HL-60 (cell line): ENCODE measurements around the gene HOXC4.

Source experiments
- GABPA ChIP-seq: IDR thresholded peaks from 2 replicates; pipeline ENCODE4 v1.6.1; 2012; ENCODE audit warnings: low read depth
- POLR2AphosphoS5 ChIP-seq: IDR thresholded peaks from 2 replicates; pipeline ENCODE4 v1.6.1; 2012; ENCODE audit warnings: low read depth
- SPI1 ChIP-seq: IDR thresholded peaks from 2 replicates; pipeline ENCODE4 v1.6.1; 2012; ENCODE audit warnings: low read depth, mild to moderate bottlenecking, borderline replicate concordance
- TF ChIP-seq, protein P1 (sequence below): IDR thresholded peaks from 2 replicates; pipeline ENCODE4 v1.6.1; 2012; ENCODE audit warnings: low read depth; ENCODE audit not compliant: insufficient replicate concordance
- TF ChIP-seq, protein P2 (sequence below): IDR thresholded peaks from one replicate; pipeline ENCODE4 v1.5.1; 2011; ENCODE audit warnings: low read length, control low read depth, inconsistent platforms; ENCODE audit not compliant: insufficient read depth

DNA sequence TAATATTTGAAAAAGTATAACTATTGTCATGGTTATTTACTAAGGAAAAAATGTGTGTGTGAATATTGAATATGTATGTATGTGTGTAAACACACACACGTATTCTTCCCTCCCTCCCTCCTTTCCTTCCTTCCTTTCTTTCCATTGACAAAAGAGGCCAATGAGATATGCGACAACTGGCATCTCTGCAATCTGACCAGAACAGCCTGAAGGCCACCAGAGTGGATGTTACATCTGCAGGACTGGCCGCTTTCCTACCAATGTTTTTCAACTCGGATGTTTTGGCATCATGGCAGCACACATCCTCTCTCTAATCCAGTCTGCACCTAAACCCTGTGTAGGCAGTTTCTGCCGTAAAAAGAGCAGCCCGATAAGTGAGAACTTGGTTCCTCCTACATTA, 20.7 kb downstream of the HOXC4 start:
- TF ChIP-seq, protein P1, sequence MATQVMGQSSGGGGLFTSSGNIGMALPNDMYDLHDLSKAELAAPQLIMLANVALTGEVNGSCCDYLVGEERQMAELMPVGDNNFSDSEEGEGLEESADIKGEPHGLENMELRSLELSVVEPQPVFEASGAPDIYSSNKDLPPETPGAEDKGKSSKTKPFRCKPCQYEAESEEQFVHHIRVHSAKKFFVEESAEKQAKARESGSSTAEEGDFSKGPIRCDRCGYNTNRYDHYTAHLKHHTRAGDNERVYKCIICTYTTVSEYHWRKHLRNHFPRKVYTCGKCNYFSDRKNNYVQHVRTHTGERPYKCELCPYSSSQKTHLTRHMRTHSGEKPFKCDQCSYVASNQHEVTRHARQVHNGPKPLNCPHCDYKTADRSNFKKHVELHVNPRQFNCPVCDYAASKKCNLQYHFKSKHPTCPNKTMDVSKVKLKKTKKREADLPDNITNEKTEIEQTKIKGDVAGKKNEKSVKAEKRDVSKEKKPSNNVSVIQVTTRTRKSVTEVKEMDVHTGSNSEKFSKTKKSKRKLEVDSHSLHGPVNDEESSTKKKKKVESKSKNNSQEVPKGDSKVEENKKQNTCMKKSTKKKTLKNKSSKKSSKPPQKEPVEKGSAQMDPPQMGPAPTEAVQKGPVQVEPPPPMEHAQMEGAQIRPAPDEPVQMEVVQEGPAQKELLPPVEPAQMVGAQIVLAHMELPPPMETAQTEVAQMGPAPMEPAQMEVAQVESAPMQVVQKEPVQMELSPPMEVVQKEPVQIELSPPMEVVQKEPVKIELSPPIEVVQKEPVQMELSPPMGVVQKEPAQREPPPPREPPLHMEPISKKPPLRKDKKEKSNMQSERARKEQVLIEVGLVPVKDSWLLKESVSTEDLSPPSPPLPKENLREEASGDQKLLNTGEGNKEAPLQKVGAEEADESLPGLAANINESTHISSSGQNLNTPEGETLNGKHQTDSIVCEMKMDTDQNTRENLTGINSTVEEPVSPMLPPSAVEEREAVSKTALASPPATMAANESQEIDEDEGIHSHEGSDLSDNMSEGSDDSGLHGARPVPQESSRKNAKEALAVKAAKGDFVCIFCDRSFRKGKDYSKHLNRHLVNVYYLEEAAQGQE: no peak
- TF ChIP-seq, protein P2, sequence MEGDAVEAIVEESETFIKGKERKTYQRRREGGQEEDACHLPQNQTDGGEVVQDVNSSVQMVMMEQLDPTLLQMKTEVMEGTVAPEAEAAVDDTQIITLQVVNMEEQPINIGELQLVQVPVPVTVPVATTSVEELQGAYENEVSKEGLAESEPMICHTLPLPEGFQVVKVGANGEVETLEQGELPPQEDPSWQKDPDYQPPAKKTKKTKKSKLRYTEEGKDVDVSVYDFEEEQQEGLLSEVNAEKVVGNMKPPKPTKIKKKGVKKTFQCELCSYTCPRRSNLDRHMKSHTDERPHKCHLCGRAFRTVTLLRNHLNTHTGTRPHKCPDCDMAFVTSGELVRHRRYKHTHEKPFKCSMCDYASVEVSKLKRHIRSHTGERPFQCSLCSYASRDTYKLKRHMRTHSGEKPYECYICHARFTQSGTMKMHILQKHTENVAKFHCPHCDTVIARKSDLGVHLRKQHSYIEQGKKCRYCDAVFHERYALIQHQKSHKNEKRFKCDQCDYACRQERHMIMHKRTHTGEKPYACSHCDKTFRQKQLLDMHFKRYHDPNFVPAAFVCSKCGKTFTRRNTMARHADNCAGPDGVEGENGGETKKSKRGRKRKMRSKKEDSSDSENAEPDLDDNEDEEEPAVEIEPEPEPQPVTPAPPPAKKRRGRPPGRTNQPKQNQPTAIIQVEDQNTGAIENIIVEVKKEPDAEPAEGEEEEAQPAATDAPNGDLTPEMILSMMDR: no peak
- no peak for TF ChIP-seq POLR2AphosphoS5
- TF ChIP-seq GABPA: no peak
- no peak for TF ChIP-seq SPI1
